ENCODE measurements around the gene FNDC3A.
"Not testable (repeated sequence)": the region's sequence is repeated elsewhere in the genome, so short reads cannot be mapped to it uniquely, and the experiment has no call there.

FNDC3A gene

DNA sequence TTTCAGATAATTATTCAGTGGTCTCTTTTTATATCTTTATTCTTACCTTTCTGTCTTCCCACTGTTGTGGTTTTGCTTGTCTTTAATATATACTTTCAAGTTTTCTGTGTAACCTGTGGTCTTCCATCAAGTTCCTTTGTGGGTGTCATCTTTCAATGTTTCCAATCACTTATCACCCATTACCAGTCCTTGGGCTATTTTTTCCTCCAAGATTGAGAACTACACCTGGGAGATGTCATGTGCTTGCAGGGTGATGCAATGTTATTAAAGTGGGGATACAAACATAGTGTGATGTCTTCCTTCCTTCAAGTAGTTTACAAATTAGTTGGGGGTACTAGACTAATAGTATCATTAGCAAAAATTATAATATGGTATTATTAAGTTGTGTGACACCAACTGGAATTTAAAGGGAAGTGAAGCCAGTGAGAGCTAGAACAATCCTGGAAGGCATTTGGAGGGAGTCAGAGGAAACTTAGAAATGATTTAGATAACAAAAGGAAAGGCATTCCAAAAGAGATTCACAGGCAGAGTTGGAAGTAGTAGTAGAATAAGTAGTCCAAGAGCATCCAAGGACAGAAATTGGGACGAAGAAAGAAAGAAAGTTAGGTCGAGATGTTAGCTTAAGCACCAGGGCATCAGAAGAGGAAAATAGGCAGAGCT is 3.4 kb downstream of the FNDC3A start:
- DNase-seq = no peak

DNA sequence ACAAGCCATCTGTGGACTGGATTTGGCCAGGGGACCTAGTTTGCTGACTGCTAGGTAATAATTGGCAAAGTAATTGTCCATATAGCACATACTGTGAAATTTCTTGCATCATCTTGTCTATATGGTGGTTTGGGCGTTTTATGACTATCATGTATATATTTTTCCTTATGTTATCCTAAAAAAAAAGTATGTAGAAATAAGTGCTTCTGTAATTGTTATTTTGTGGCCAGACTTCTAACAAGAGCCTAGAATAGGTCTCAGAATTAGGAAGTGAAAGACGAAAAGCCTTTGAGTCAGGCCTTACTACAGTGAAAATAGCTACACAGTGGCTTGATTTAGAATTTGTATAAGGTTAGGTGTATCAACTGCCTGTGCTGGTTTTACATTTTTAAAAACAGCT is 4.2 kb downstream of the FNDC3A start:
- no peak for DNase-seq

- no peak for DNase-seq
Observed at GRCh38 chr13:48983331-48983730, 7.6 kb downstream of the FNDC3A start.

DNA sequence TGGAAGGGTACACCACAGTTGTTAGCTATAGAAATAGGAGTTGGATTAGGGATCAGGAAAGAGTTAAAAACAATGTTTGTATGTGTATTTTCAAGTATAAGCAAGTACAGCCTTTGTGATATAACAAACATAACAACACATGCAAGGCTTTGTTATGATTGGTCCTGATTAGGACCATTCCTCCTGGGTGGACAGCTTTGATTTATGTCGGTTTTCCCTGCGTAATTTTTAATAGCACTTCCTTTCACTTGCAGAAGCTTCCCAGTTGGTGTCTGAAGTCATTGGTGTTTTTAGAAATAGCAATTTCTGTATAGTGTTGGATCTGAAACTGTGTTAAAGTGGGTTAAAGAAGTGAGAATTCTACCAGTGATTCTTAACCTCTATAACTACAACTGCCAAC is 10.0 kb downstream of the FNDC3A start:
- no peak for DNase-seq

- no peak for DNase-seq
Observed at GRCh38 chr13:48990900-48991299, 15.2 kb downstream of the FNDC3A start.

DNA sequence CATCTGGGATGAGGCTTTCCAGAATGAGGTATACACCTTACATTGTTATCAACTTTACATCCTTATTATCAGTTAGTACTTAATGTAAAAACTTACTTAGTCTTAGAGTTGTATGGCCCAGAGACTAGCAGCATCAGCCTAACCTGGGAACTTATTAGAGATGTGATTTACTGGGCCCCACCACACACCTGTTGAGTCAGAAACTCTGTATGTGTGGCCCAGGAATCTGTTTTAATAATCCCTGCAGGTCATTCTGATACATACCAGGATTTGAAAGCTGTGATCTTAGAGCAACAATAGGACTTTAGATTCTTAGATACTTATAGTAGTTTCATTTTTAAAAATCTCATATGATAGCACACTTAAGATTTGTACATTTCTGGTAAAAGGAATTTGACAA is 17.4 kb downstream of the FNDC3A start:
- no peak for DNase-seq

DNA sequence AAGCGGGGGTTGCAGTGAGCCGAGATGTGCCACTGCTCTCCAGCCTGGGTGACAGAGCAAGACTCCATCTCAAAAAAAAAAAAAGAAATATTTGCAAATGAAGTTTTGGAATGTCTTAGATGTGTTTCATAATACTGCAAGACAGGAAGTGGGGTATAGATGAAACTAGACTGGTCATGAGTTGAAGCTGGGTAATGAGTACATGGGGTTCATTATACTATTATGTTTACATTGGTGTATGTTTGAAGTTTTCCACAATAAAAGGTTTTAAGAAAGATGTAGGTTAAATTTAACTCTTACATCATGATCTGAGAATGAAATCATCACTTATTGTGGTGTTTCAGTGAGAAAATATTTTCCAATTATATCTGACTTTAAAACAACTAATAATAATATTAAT is 19.0 kb downstream of the FNDC3A start:
- no peak for DNase-seq

GRCh38 chr13:48998641-48999292 is 23.1 kb downstream of the FNDC3A start:
- DNase-seq = no peak

- DNase-seq = no peak
Observed at GRCh38 chr13:49000247-49000646, 24.5 kb downstream of the FNDC3A start.

DNA sequence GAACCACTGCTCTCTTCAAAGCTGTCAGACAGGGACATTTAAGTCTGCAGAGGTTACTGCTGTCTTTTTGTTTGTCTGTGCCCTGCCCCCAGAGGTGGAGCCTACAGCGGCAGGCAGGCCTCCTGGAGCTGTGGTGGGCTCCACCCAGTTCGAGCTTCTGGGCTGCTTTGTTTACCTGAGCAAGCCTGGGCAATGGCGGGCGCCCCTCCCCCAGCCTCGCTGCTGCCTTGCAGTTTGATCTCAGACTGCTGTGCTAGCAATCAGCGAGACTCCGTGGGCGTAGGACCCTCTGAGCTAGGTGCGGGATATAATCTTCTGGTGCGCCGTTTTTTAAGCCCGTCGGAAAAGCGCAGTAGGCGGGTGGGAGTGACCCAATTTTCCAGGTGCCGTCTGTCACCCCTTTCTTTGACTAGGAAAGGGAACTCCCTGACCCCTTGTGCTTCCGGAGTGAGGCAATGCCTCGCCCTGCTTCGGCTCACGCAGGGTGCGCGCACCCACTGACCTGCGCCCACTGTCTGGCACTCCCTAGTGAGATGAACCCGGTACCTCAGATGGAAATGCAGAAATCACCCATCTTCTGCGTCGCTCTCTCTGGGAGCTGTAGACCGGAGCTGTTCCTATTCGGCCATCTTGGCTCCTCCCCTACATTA is 43.4 kb downstream of the FNDC3A start:
- DNase-seq = not testable (repeated sequence)

DNA sequence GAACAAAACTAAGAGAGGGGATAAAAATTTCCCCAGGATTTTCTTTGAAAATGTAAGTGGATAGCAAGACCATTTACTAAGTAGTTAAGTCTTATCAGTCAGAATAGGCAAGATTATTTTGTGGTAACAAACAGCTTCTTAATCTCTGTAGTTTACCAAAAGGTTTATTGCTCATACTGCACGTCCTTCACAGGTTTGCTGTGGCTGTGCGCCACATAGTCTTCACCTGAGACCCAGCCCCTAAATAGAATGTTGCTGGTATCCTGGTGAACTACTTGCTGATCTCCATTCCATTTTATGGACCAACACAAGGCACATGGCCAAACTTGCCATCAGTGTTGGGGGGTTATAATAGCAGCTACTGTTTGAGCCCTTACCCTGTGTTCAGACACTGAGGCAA is 44.6 kb downstream of the FNDC3A start:
- no peak for DNase-seq

DNA sequence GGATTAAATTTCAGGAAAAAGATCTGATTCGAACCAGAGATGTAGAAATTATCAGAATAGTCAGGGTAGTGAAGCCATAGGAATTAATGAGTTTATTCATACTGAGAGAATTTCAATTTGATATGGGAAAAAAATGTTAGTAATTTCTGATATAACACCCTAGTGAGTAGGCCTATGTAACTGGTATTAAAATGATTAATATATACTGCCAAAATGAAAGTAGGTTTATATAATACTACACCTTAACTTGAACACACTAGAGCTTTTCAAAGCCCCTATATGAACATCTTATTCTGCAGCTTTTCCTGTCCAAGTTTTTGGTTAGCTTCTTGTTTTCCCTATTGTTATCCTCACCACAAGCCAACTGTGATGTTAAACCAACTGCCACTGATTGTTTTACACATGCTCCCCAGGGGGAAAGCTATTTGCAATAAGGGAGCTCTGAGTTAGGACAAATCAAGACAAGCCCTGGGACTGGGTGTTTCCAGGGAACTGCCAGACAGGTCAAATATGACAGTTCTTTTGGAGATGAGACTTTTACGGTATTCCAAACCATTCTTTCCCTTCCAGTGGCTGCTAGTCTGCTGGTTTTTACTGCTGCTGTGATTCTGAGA is 45.3 kb downstream of the FNDC3A start:
- no peak for DNase-seq

- no peak for DNase-seq
Observed at GRCh38 chr13:49021953-49022352, 46.2 kb downstream of the FNDC3A start.

GRCh38 chr13:49022472-49023144 is 46.9 kb downstream of the FNDC3A start:
- no peak for DNase-seq

DNA sequence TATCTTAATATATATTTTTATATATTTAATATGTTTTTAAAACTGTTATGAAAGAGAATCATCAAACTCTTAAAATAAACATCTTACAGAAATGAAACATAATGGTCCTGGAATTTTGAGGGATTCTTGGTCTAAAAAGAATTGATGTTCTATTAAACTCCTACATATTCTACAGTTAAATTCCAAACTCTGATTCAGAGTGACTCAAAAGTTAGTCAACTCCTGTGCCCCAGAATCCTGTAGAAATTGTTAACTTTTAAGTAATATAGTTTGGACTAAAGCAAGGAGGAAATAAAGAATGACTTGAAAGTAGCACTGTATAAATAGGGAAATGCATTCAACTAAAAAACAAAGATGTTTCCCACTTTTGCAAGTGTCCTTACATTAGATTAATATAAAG is 47.7 kb downstream of the FNDC3A start:
- no peak for DNase-seq

DNA sequence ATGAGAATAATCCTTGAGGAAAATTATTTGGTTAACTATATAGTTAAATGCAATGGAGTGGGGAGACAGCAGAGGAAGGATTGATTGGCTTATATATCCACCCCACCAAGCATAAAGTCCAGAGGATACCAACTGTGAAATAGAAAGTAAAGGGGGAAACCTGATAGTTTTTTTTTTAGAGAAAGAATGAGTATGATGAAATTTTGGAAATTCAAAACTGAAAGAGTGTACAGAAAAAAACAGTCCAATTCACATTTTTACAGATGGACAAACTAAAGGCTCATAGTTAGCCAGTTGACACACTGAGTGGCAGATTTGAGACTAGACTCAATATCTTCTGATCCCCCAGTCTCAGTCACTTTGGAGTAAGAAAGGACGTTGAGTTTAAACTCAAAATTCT is 51.1 kb downstream of the FNDC3A start:
- DNase-seq = no peak

DNA sequence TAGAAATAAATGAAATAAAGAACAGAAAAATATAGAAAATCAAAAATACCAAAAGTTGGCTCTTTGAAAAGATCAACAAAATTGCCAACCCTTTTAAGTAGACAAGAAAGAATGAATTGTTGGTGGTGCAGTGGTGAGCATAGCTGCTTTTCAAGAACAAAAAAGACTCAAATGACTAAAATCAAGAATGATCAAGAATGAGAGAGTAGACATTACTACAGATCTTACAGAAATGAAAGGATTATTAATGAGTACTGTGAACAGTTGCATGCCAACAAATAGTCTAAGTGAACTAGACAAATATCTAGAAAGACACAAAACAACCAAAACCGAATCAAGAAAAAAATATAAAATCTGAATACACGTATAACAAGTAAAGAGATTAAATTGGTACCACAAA is 53.9 kb downstream of the FNDC3A start:
- DNase-seq = no peak

DNA sequence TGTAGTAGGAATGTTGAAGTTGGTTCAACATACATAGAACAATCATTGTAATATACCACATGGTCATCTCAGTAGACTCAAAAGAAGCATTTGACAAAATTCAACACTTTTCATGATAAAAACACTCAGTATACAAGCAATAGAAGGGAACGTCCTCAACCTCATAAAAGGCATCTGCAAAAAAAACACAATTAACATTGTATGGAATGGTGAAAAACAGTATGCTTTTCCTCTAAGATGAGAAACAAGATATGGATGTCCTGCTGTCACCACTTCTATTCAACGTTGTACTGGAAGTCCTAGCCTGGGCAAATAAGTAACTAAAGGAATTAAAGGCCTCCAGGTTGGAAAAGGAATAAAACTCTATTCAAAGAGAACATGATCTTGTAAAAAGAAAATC is 54.5 kb downstream of the FNDC3A start:
- DNase-seq = no peak

- no peak for DNase-seq
Observed at GRCh38 chr13:49040872-49041271, 65.2 kb downstream of the FNDC3A start.

GRCh38 chr13:49042476-49042875 is 66.8 kb downstream of the FNDC3A start:
- no peak for DNase-seq

- DNase-seq = no peak
Observed at GRCh38 chr13:49044008-49044407, 68.3 kb downstream of the FNDC3A start.

DNA sequence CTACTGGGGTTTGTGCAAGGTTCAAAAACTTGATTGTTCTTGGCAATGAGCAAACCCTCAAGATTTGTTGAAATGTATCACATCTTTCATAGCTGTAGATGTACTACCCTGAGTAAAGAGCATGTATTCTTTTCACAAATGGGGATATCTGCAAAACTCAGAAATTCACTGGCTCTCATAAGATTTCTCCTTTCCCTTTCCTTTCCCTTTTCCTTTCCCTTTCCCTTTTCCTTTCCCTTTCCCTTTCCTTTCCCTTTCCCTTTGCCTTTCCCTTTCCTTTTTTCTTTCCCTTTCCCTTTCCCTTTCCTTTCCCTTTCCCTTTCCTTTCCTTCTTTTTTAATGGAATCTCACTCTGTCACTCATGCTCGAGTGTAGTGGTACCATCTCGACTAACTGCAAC is 69.1 kb downstream of the FNDC3A start:
- DNase-seq = no peak

GRCh38 chr13:49046002-49046401 is 70.3 kb downstream of the FNDC3A start:
- no peak for DNase-seq

GRCh38 chr13:49046519-49046918 is 70.8 kb downstream of the FNDC3A start:
- DNase-seq = no peak

All from NCI-H1417 treated with DMSO at 0.1 percent for 48 hours (cell line).